ENCODE results near the gene C5orf15. TPM values are rescaled to one million over a fixed set of nuclear protein-coding genes. Genes with fewer than 3 reads are reported as not detected.
A peak's percentile ranks its signal among the peaks of the same experiment; 100 is the strongest.

The C5orf15 gene
- total RNA-seq, result 10 to 100 TPM; 11.1 to 33.6 (median 17.9) TPM
- polyA plus RNA-seq, result 10 to 100 TPM; 16.2 to 18.2 TPM
- total RNA-seq, result 12.2 reads per million, percentile 40 among the genes with 10 or more reads in this experiment

- peaks cover 0 to 3% (median 0%) of the 10 kb centered on the region in 11 donors for H3K9me3 Mint-ChIP-seq
- DNase-seq, result peak; percentile 72 to 93 (median 87)
- H3K36me3 Mint-ChIP-seq, result peaks cover 0 to 18% (median 10%) of the 10 kb centered on the region in 5 donors
- peaks cover 20 to 62% (median 51%) of the 10 kb centered on the region in 7 donors for H3K4me1 Mint-ChIP-seq
- Histone ChIP-seq H3K4me3 (ENCODE audit: low read length) (peak within 1 kb of the TSS; percentile 90), H3K36me3 (ENCODE audit: control insufficient read depth in 2 of 3, insufficient read depth in 3 of 3, low read length in 3 of 3) (peaks cover 0 to 20% (median 0%) of the 10 kb centered on the region in 3 experiments), H3K9me3 (ENCODE audit: control insufficient read depth in 2 of 3, low read length in 3 of 3) (no peaks in the 10 kb centered on the region), H3K27ac (ENCODE audit: low read depth, low read length) (peak within 1 kb of the TSS; percentile 94), H3K27me3 (ENCODE audit: control insufficient read depth in 2 of 2, insufficient read depth in 2 of 2, low read length in 2 of 2) (no peaks in the 10 kb centered on the region), H3K4me1 (ENCODE audit: control insufficient read depth in 2 of 2, insufficient read depth in 2 of 2, low read length in 2 of 2) (peaks cover 10 to 15% of the 10 kb centered on the region in 2 donors)
- peak; percentile 98 for ATAC-seq
- H3K4me3 Mint-ChIP-seq, result peak within 1 kb of the TSS; percentile 93 to 100 (median 98)
- peak within 1 kb of the TSS; percentile 92 to 99 (median 97) for H3K27ac Mint-ChIP-seq
- CTCF ChIA-PET, result no interaction called here
- no peaks in the 10 kb centered on the region for H3K27me3 Mint-ChIP-seq
- POLR2A ChIA-PET, result interaction anchor here (0.6 to 2.6 kb wide), 6 partner anchors 10 to 199 kb away, joined by 3 to 10 read pairs (median 3); partner anchors contain the start of gene VDAC1
- intact Hi-C loops (cut with micrococcal nuclease), result loop anchor here (1.0 to 10.0 kb wide), 13 partner anchors 36 to 942 kb away; partner anchors contain the start of genes PCBD2 (in 2 of the 2), PPP2CA (in 2 of the 2), SKP1 (in 2 of the 2) and SEC24A (in 1 of the 2)
Observed at GRCh38 chr5:133968204-133968980, at the start of gene C5orf15. TSS of gene C5orf15 (minus strand) at chr5:133968625. CDS start at chr5:133968584, 41 bp downstream.

- ChIA-PET POLR2A (interaction anchor here (1.4 kb wide), 1 partner anchor 167 kb away, joined by 3 read pairs; no protein-coding TSS in a partner anchor), CTCF (interaction anchor here (1.2 kb wide), 1 partner anchor 18 kb away, joined by 3 read pairs; no protein-coding TSS in a partner anchor)
- peaks cover 0 to 3% (median 0%) of the 10 kb centered on the region in 11 donors for H3K9me3 Mint-ChIP-seq
- H3K27me3 ChIP-seq (ENCODE audit: control insufficient read depth in 2 of 2, insufficient read depth in 2 of 2, low read length in 2 of 2), result no peaks in the 10 kb centered on the region
- peaks cover 0 to 7% (median 0%) of the 10 kb centered on the region in 5 donors for H3K36me3 Mint-ChIP-seq
- ATAC-seq (no peak), DNase-seq (no peak)
- H3K27ac Mint-ChIP-seq, result no peak overlapping the region
- H3K4me3 ChIP-seq (ENCODE audit: low read length), result no peak overlapping the region
- no peak overlapping the region for H3K4me3 Mint-ChIP-seq
- H3K9me3 ChIP-seq (ENCODE audit: control insufficient read depth in 2 of 3, low read length in 3 of 3), result no peaks in the 10 kb centered on the region
- H3K27ac ChIP-seq (ENCODE audit: low read depth, low read length), result no peak overlapping the region
- peaks cover 0 to 24% (median 5%) of the 10 kb centered on the region in 5 donors for H3K27me3 Mint-ChIP-seq
- intact Hi-C loops (cut with micrococcal nuclease), result loop anchor here in 1 of 2 donors (10.0 kb wide), 2 partner anchors 366 to 836 kb away; partner anchors contain the start of genes C5orf24 and UBE2B
- H3K4me1 ChIP-seq (ENCODE audit: control insufficient read depth in 2 of 2, insufficient read depth in 2 of 2, low read length in 2 of 2), result peaks cover 11 to 12% of the 10 kb centered on the region in 2 donors
- peaks cover 12 to 15% (median 14%) of the 10 kb centered on the region in 7 donors for H3K4me1 Mint-ChIP-seq
- no peaks in the 10 kb centered on the region for H3K36me3 ChIP-seq (ENCODE audit: control insufficient read depth in 2 of 3, insufficient read depth in 3 of 3, low read length in 3 of 3)
Observed at GRCh38 chr5:134008266-134008749, 39.9 kb upstream of the C5orf15 start.

- intact Hi-C loops (cut with micrococcal nuclease), result loop anchor here in 1 of 2 donors (10.0 kb wide), 2 partner anchors 367 to 837 kb away; partner anchors contain the start of genes C5orf24 and UBE2B
- H3K27me3 Mint-ChIP-seq, result peaks cover 0 to 18% (median 5%) of the 10 kb centered on the region in 5 donors
- no peak overlapping the region for H3K4me3 Mint-ChIP-seq
- ChIA-PET POLR2A (interaction anchor here (1.2 to 1.4 kb wide), 2 partner anchors 11 to 168 kb away, joined by 3 read pairs; no protein-coding TSS in a partner anchor), CTCF (no interaction called here)
- H3K4me3 ChIP-seq (ENCODE audit: low read length), result no peak overlapping the region
- H3K27ac ChIP-seq (ENCODE audit: low read depth, low read length), result no peak overlapping the region
- DNase-seq (no peak), ATAC-seq (no peak)
- H3K36me3 Mint-ChIP-seq, result peaks cover 0 to 7% (median 0%) of the 10 kb centered on the region in 5 donors
- H3K27ac Mint-ChIP-seq, result no peak overlapping the region
- H3K27me3 ChIP-seq (ENCODE audit: control insufficient read depth in 2 of 2, insufficient read depth in 2 of 2, low read length in 2 of 2), result no peaks in the 10 kb centered on the region
- H3K4me1 ChIP-seq (ENCODE audit: control insufficient read depth in 2 of 2, insufficient read depth in 2 of 2, low read length in 2 of 2), result peaks cover 17% of the 10 kb centered on the region in 2 donors
- H3K4me1 Mint-ChIP-seq, result peaks cover 17 to 21% (median 20%) of the 10 kb centered on the region in 7 donors
- H3K36me3 ChIP-seq (ENCODE audit: control insufficient read depth in 2 of 3, insufficient read depth in 3 of 3, low read length in 3 of 3), result no peaks in the 10 kb centered on the region
- peaks cover 0 to 3% (median 0%) of the 10 kb centered on the region in 11 donors for H3K9me3 Mint-ChIP-seq
- H3K9me3 ChIP-seq (ENCODE audit: control insufficient read depth in 2 of 3, low read length in 3 of 3), result no peaks in the 10 kb centered on the region
Observed at GRCh38 chr5:134007581-134008265, 39.3 kb upstream of the C5orf15 start.

- H3K27me3 Mint-ChIP-seq, result peaks cover 0 to 4% (median 0%) of the 10 kb centered on the region in 5 donors
- peaks cover 20 to 34% (median 34%) of the 10 kb centered on the region in 7 donors for H3K4me1 Mint-ChIP-seq
- H3K27ac ChIP-seq (ENCODE audit: low read depth, low read length), result no peak overlapping the region
- H3K9me3 ChIP-seq (ENCODE audit: control insufficient read depth in 2 of 3, low read length in 3 of 3), result no peaks in the 10 kb centered on the region
- no peak for DNase-seq
- peaks cover 0 to 3% (median 0%) of the 10 kb centered on the region in 11 donors for H3K9me3 Mint-ChIP-seq
- no peaks in the 10 kb centered on the region for H3K27me3 ChIP-seq (ENCODE audit: control insufficient read depth in 2 of 2, insufficient read depth in 2 of 2, low read length in 2 of 2)
- intact Hi-C loops (cut with micrococcal nuclease), result loop anchor here in 1 of 2 donors (10.0 kb wide), 2 partner anchors 369 to 839 kb away; partner anchors contain the start of genes C5orf24 and UBE2B
- peak overlapping the region in 8 of 9 donors; percentile 47 to 93 (median 88) for H3K27ac Mint-ChIP-seq
- peaks cover 0 to under 1% (median 0%) of the 10 kb centered on the region in 3 experiments for H3K36me3 ChIP-seq (ENCODE audit: control insufficient read depth in 2 of 3, insufficient read depth in 3 of 3, low read length in 3 of 3)
- H3K4me3 ChIP-seq (ENCODE audit: low read length), result peak overlapping the region; percentile 83
- no peak for ATAC-seq
- POLR2A ChIA-PET, result interaction anchor here (1.4 kb wide), 1 partner anchor 9 kb away, joined by 4 read pairs; no protein-coding TSS in a partner anchor
- peaks cover 17 to 26% of the 10 kb centered on the region in 2 donors for H3K4me1 ChIP-seq (ENCODE audit: control insufficient read depth in 2 of 2, insufficient read depth in 2 of 2, low read length in 2 of 2)
- CTCF ChIA-PET, result no interaction called here
- H3K36me3 Mint-ChIP-seq, result peaks cover 0 to 8% (median 0%) of the 10 kb centered on the region in 5 donors
- H3K4me3 Mint-ChIP-seq, result peak overlapping the region; percentile 5 to 91 (median 82)
Observed at GRCh38 chr5:134006115-134006514, 37.7 kb upstream of the C5orf15 start.

- Histone ChIP-seq H3K4me3 (ENCODE audit: low read length) (peak overlapping the region; percentile 83), H3K4me1 (ENCODE audit: control insufficient read depth in 2 of 2, insufficient read depth in 2 of 2, low read length in 2 of 2) (peaks cover 17 to 26% of the 10 kb centered on the region in 2 donors), H3K9me3 (ENCODE audit: control insufficient read depth in 2 of 3, low read length in 3 of 3) (no peaks in the 10 kb centered on the region), H3K27ac (ENCODE audit: low read depth, low read length) (peak overlapping the region; percentile 98), H3K27me3 (ENCODE audit: control insufficient read depth in 2 of 2, insufficient read depth in 2 of 2, low read length in 2 of 2) (no peaks in the 10 kb centered on the region), H3K36me3 (ENCODE audit: control insufficient read depth in 2 of 3, insufficient read depth in 3 of 3, low read length in 3 of 3) (peaks cover 0 to 5% (median 0%) of the 10 kb centered on the region in 3 experiments)
- peaks cover 0 to 3% (median 0%) of the 10 kb centered on the region in 11 donors for H3K9me3 Mint-ChIP-seq
- peaks cover 0 to 11% (median 0%) of the 10 kb centered on the region in 5 donors for H3K36me3 Mint-ChIP-seq
- peak overlapping the region; percentile 81 to 91 (median 88) for H3K4me3 Mint-ChIP-seq
- DNase-seq (no peak), ATAC-seq (no peak)
- H3K27me3 Mint-ChIP-seq, result no peaks in the 10 kb centered on the region
- peaks cover 20 to 40% (median 37%) of the 10 kb centered on the region in 7 donors for H3K4me1 Mint-ChIP-seq
- intact Hi-C loops (cut with micrococcal nuclease), result loop anchor here (1.0 to 10.0 kb wide), 10 partner anchors 33 to 839 kb away; partner anchors contain the start of genes UBE2B (in 2 of the 2), C5orf15 (in 1 of the 2), C5orf24 (in 1 of the 2) and PPP2CA (in 1 of the 2)
- ChIA-PET CTCF (interaction anchor here (0.6 to 1.0 kb wide), 2 partner anchors 283 to 284 kb away, joined by 3 to 5 read pairs; no protein-coding TSS in a partner anchor), POLR2A (interaction anchor here (0.9 to 2.2 kb wide), 16 partner anchors 9 to 520 kb away, joined by 3 to 9 read pairs (median 4); partner anchors contain the start of genes JADE2, PPP2CA and SKP1)
- peak overlapping the region; percentile 85 to 94 (median 90) for H3K27ac Mint-ChIP-seq
Observed at GRCh38 chr5:134005417-134006061, 37.1 kb upstream of the C5orf15 start.

All from naive thymus-derived CD4-positive, alpha-beta T cell (primary cell).